Liver (tissue), 3 donors: Measurements from ENCODE around the gene RECK.

Experiments
- CTCF ChIP-seq: fragments of 150-350 bp; IDR thresholded peaks from 2 replicates; pipeline ENCODE4 v1.5.1; 2017; ENCODE audit warnings: improper control_type of control experiment, low read depth, low read length; ENCODE audit not compliant: missing input control
- GABPA ChIP-seq, 2 donors: IDR thresholded peaks in 1 of 2; conservative IDR thresholded peaks in 1 of 2; 2 replicates each; pipeline ENCODE4 v1.6.1; 2016; ENCODE audit warnings: antibody characterized with exemption in 2 of 2, mild to moderate bottlenecking in 1 of 2, moderate library complexity in 1 of 2
- JUND ChIP-seq, 2 donors: IDR thresholded peaks; 2 replicates each; pipeline ENCODE4 v1.6.1; 2016; ENCODE audit warnings: antibody characterized with exemption in 2 of 2
- donor health status: healthy.
- donor health status: healthy.

- TF ChIP-seq CTCF (no peak), JUND (IDR thresholded peaks at IDR 0.05) (no peak), GABPA (IDR thresholded peaks at IDR 0.05 in 1 of 2, conservative IDR thresholded peaks at IDR 0.05 in 1 of 2) (no peak)
Observed at GRCh38 chr9:35998333-35998732, 38.4 kb upstream of the RECK start.
